ENCODE results near the gene MYCN.

GRCh38 chr2:15944325-15945017 lies 4.1 kb downstream of the MYCN start:
- TF ChIP-seq CTCF (IDR thresholded peaks at IDR 0.05; ENCODE audit: extremely low read depth in 1 of 2, insufficient read depth in 1 of 2, low read depth in 1 of 2, low read length in 2 of 2), result no peak
- TF ChIP-seq POLR2A (IDR thresholded peaks at IDR 0.05; ENCODE audit: low read depth, low read length), result no peak
- no peak for TF ChIP-seq EZH2 (IDR thresholded peaks at IDR 0.05; ENCODE audit: borderline replicate concordance, low read depth, low read length, severe bottlenecking)
- TF ChIP-seq, protein P1, sequence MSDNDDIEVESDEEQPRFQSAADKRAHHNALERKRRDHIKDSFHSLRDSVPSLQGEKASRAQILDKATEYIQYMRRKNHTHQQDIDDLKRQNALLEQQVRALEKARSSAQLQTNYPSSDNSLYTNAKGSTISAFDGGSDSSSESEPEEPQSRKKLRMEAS (IDR thresholded peaks at IDR 0.05; ENCODE audit: insufficient read depth, insufficient read length), result no peak
- TF ChIP-seq POLR2AphosphoS5 (IDR thresholded peaks at IDR 0.05; ENCODE audit: insufficient read depth, low read depth, low read length), result no peak
- no peak for TF ChIP-seq MYC (IDR thresholded peaks at IDR 0.05; ENCODE audit: low read depth, low read length)

All from endothelial cell of umbilical vein (primary cell).